MM.1S (cell line): ENCODE results near the gene SPOCK3.

ENCODE experiments used
- DNase-seq: peaks from one replicate; pipeline ENCODE4 v3.0.0-alpha.2; 2015
- H2AFZ ChIP-seq: fragments of 300-600 bp; sonication (generic); 2 replicates; pipeline ENCODE4 v1.6.0; 2016; ENCODE audit warnings: antibody characterized with exemption, low read length
- H3F3A ChIP-seq: fragments of 300-600 bp; sonication (generic); 2 replicates; pipeline ENCODE4 v1.6.1; 2016; ENCODE audit warnings: mild to moderate bottlenecking, antibody characterized with exemption, low read length, moderate library complexity, mixed read lengths; ENCODE audit not compliant: insufficient read depth
- H3K27ac ChIP-seq: fragments of 300-600 bp; sonication (generic); 2 replicates; pipeline ENCODE4 v1.5.1; 2016; ENCODE audit warnings: mild to moderate bottlenecking, low read length
- H3K27me3 ChIP-seq: fragments of 300-600 bp; sonication (generic); replicated peaks from 2 replicates; pipeline ENCODE4 v1.6.0; 2016; ENCODE audit warnings: low read length; ENCODE audit not compliant: insufficient read depth
- H3K36me3 ChIP-seq: fragments of 300-600 bp; sonication (generic); replicated peaks from 2 replicates; pipeline ENCODE4 v1.6.1; 2016; ENCODE audit warnings: mild to moderate bottlenecking, low read length, mixed read lengths; ENCODE audit not compliant: insufficient read depth
- H3K4me1 ChIP-seq: fragments of 300-600 bp; sonication (generic); 2 replicates; pipeline ENCODE4 v1.6.1; 2016; ENCODE audit warnings: low read length, mixed read lengths
- H3K4me2 ChIP-seq: fragments of 300-600 bp; sonication (generic); 2 replicates; pipeline ENCODE4 v1.6.0; 2016; ENCODE audit warnings: low read depth, low read length
- H3K4me3 ChIP-seq: fragments of 300-600 bp; sonication (generic); 2 replicates; pipeline ENCODE4 v1.5.1; 2016; ENCODE audit warnings: low read length, mixed read lengths
- H3K79me2 ChIP-seq: fragments of 300-600 bp; sonication (generic); 2 replicates; pipeline ENCODE4 v1.6.1; 2016; ENCODE audit warnings: mixed run types, low read length, mixed read lengths
- H3K9ac ChIP-seq: fragments of 300-600 bp; sonication (generic); 2 replicates; pipeline ENCODE4 v1.6.1; 2016; ENCODE audit warnings: low read length, mixed read lengths
- H3K9me2 ChIP-seq: fragments of 300-600 bp; sonication (generic); replicated peaks from 2 replicates; pipeline ENCODE4 v1.6.1; 2016; ENCODE audit warnings: mild to moderate bottlenecking, low read length, mixed read lengths; ENCODE audit not compliant: insufficient read depth
- H3K9me3 ChIP-seq: fragments of 300-600 bp; sonication (generic); replicated peaks from 2 replicates; pipeline ENCODE4 v1.6.1; 2016; ENCODE audit warnings: mild to moderate bottlenecking, low read length, mixed read lengths; ENCODE audit not compliant: insufficient read depth
- H4K20me1 ChIP-seq: fragments of 300-600 bp; sonication (generic); 2 replicates; pipeline ENCODE4 v1.6.1; 2016; ENCODE audit warnings: mild to moderate bottlenecking, low read length, moderate library complexity, mixed read lengths; ENCODE audit not compliant: insufficient read depth
- CTCF ChIP-seq: fragments of 300-600 bp; sonication (generic); IDR thresholded peaks from 2 replicates; pipeline ENCODE4 v1.5.1; 2016; ENCODE audit warnings: antibody characterized with exemption, low read length, mixed read lengths
- EZH2 ChIP-seq: fragments of 300-600 bp; sonication (generic); optimal IDR thresholded peaks from 2 replicates; pipeline ENCODE3; 2017; ENCODE audit warnings: low read depth, mild to moderate bottlenecking, antibody characterized with exemption, low read length, mixed read lengths
- EZH2phosphoT487 ChIP-seq: fragments of 300-600 bp; sonication (generic); IDR thresholded peaks from 2 replicates; pipeline ENCODE4 v1.6.1; 2018; ENCODE audit warnings: antibody characterized with exemption, low read length

Gene SPOCK3

GRCh38 chr4:166924424-166924823 is 309.9 kb downstream of the SPOCK3 start:
- Histone ChIP-seq H3K9me3 (no peaks in the 10 kb centered on the region), H3K79me2 (no peaks in the 10 kb centered on the region), H3K27ac (no peak overlapping the region), H3K27me3 (no peaks in the 10 kb centered on the region), H2AFZ (no peak overlapping the region), H4K20me1 (no peaks in the 10 kb centered on the region), H3F3A (no peaks in the 10 kb centered on the region), H3K4me3 (no peak overlapping the region), H3K36me3 (no peaks in the 10 kb centered on the region), H3K9me2 (no peaks in the 10 kb centered on the region), H3K4me2 (no peak overlapping the region), H3K9ac (no peak overlapping the region), H3K4me1 (no peaks in the 10 kb centered on the region)
- no peak for DNase-seq
- TF ChIP-seq EZH2: no peak
- TF ChIP-seq EZH2phosphoT487: no peak
- no peak for TF ChIP-seq CTCF

GRCh38 chr4:166913926-166914325 is 320.4 kb downstream of the SPOCK3 start:
- Histone ChIP-seq H3K4me2 (no peak overlapping the region), H3K27me3 (no peaks in the 10 kb centered on the region), H3K9me3 (no peaks in the 10 kb centered on the region), H3K36me3 (no peaks in the 10 kb centered on the region), H3K27ac (no peak overlapping the region), H3K4me3 (no peak overlapping the region), H3K9me2 (no peaks in the 10 kb centered on the region), H3K79me2 (no peaks in the 10 kb centered on the region), H3K9ac (no peak overlapping the region), H4K20me1 (no peaks in the 10 kb centered on the region), H3K4me1 (no peaks in the 10 kb centered on the region), H2AFZ (no peak overlapping the region), H3F3A (no peaks in the 10 kb centered on the region)
- DNase-seq: no peak
- TF ChIP-seq CTCF (no peak), EZH2 (no peak), EZH2phosphoT487 (no peak)

DNA sequence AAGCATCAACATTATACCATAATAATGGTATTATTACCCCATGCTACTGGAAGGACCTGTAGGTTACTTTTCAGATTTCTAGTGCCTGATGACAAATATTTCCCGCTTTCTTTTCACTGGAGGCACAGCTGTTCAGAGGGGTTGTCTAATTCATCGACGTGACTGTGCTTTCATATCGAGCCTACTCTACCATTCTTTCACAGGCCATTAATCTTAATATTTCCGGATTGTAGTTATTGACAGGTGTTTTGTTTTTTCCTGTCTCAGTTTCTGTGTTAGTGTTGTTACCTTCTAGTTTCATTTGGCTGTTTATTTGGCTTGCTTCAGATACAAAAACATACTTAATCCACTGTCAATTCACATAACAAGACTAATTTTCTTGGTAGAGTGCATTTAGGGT is 330.9 kb downstream of the SPOCK3 start:
- Histone ChIP-seq H3K4me3 (no peak overlapping the region), H3K27ac (no peak overlapping the region), H2AFZ (no peak overlapping the region), H3K9me2 (no peaks in the 10 kb centered on the region), H3K4me1 (no peaks in the 10 kb centered on the region), H4K20me1 (no peaks in the 10 kb centered on the region), H3F3A (no peaks in the 10 kb centered on the region), H3K4me2 (no peak overlapping the region), H3K9me3 (no peaks in the 10 kb centered on the region), H3K27me3 (no peaks in the 10 kb centered on the region), H3K79me2 (no peaks in the 10 kb centered on the region), H3K36me3 (no peaks in the 10 kb centered on the region), H3K9ac (no peak overlapping the region)
- DNase-seq: no peak
- no peak for TF ChIP-seq CTCF
- TF ChIP-seq EZH2phosphoT487: no peak
- TF ChIP-seq EZH2: no peak
